T-cell (primary cell): ENCODE measurements around the gene IL17B. TPM values are rescaled to one million over a fixed set of nuclear protein-coding genes. Genes with fewer than 3 reads are reported as not detected.

Source experiments
- ATAC-seq, 4 experiments: fragments of 200-7000 bp in 3 of 4; fragments of 150-1000 bp in 1 of 4; cut with Tn5 transposase; replicated peaks in 1 of 4; 1 replicate in 3 of 4; 2 replicates in 1 of 4; pipeline ENCODE4 v1.10.0; 2021; ENCODE audit warnings: moderate library complexity in 3 of 4, mild to moderate bottlenecking in 2 of 4, moderate number of reproducible peaks in 1 of 4
- CTCF ChIA-PET, 2 donors: fragments of 300-600 bp; sonication (Branson Sonifier 250); formaldehyde crosslinking; loops; one replicate each; lab custom pipeline; 2022; ENCODE audit warnings: antibody characterized with exemption in 2 of 2; lab: Charles Lee
- POLR2A ChIA-PET, 2 donors: fragments of 300-600 bp; sonication (Branson Sonifier 250); formaldehyde crosslinking; loops; one replicate each; lab custom pipeline; 2022; ENCODE audit warnings: antibody characterized with exemption in 2 of 2; lab: Charles Lee
- DNase-seq, 35 experiments: peaks; one replicate each; pipeline versions ENCODE4 v3.0.0 to v3.0.0-alpha.2; 2013 to 2023
- H3K27ac ChIP-seq: one replicate; pipeline ENCODE4 v1.5.1; 2013; ENCODE audit warnings: low read length
- H3K27me3 ChIP-seq, 2 experiments: replicated peaks in 1 of 2; 1 replicate in 1 of 2; 2 replicates in 1 of 2; pipeline versions ENCODE4 v1.6.1 to v1.7.0; 2013; ENCODE audit warnings: low read length in 1 of 2, mixed read lengths in 1 of 2; ENCODE audit not compliant: control insufficient read depth in 2 of 2, insufficient read depth in 2 of 2; ENCODE audit errors: extremely low read depth in 1 of 2
- H3K36me3 ChIP-seq, 2 donors: 1 replicate in 1 of 2; 2 replicates in 1 of 2; pipeline versions ENCODE4 v1.6.1 to v1.7.0; 2013; ENCODE audit warnings: low read length in 1 of 2; ENCODE audit not compliant: control insufficient read depth in 2 of 2, insufficient read depth in 1 of 2; ENCODE audit errors: extremely low read depth in 1 of 2
- H3K4me1 ChIP-seq, 2 experiments: 1 replicate in 1 of 2; 2 replicates in 1 of 2; pipeline versions ENCODE4 v1.6.1 to v1.7.0; 2013; ENCODE audit warnings: low read length in 2 of 2, mixed read lengths in 1 of 2; ENCODE audit not compliant: insufficient read depth in 2 of 2, control insufficient read depth in 1 of 2; ENCODE audit errors: extremely low read depth in 1 of 2
- H3K4me3 ChIP-seq, 2 donors: 1 replicate in 1 of 2; 2 replicates in 1 of 2; pipeline versions ENCODE4 v1.5.1 to v1.7.0; 2013; ENCODE audit warnings: mild to moderate bottlenecking in 2 of 2, low read length in 1 of 2, moderate library complexity in 1 of 2; ENCODE audit not compliant: control insufficient read depth in 1 of 2; ENCODE audit errors: extremely low read depth in 1 of 2
- H3K9me3 ChIP-seq: 2 replicates; pipeline ENCODE4 v1.7.0; 2013
- H3K27ac Mint-ChIP-seq, 2 donors: one replicate each; pipeline ENCODE4 v1.8.0; 2020 to 2021; ENCODE audit warnings: mild to moderate bottlenecking in 2 of 2, mixed read lengths in 2 of 2
- H3K27me3 Mint-ChIP-seq, 2 donors: one replicate each; pipeline ENCODE4 v1.8.0; 2021 to 2022; ENCODE audit warnings: mixed read lengths in 2 of 2
- H3K36me3 Mint-ChIP-seq: one replicate; pipeline ENCODE4 v1.8.0; 2021; ENCODE audit warnings: mixed read lengths
- H3K4me1 Mint-ChIP-seq, 3 donors: one replicate each; pipeline ENCODE4 v1.8.0; 2020 to 2022; ENCODE audit warnings: mixed read lengths in 3 of 3, mild to moderate bottlenecking in 1 of 3
- H3K4me3 Mint-ChIP-seq, 3 donors: one replicate each; pipeline ENCODE4 v1.8.0; 2020 to 2022; ENCODE audit warnings: mild to moderate bottlenecking in 3 of 3, mixed read lengths in 3 of 3, moderate library complexity in 3 of 3
- H3K9me3 Mint-ChIP-seq, 3 donors: one replicate each; pipeline ENCODE4 v1.8.0; 2020 to 2022; ENCODE audit warnings: mixed read lengths in 3 of 3
- WGBS: methylation state at CpG from one replicate; pipeline ENCODE4 v1.1.5; 2013; ENCODE audit warnings: missing lambda C conversion rate; ENCODE audit not compliant: insufficient coverage; 5-methylcytosine and 5-hydroxymethylcytosine counted together
- total RNA-seq, 35 experiments: library from RNA in 6 of 35; stranded (reverse) in 6 of 35; fragments of 120-200 nt in 1 of 35; gene quantifications; one replicate each; pipeline versions ENCODE4 v1.2.1 to v1.2.4 and lab custom pipeline; 2013 to 2026

Gene IL17B
- total RNA-seq, 5 donors from 2014 or later (not counting 1 experiment from before 2014, with no cell fraction given) = not detected

DNA sequence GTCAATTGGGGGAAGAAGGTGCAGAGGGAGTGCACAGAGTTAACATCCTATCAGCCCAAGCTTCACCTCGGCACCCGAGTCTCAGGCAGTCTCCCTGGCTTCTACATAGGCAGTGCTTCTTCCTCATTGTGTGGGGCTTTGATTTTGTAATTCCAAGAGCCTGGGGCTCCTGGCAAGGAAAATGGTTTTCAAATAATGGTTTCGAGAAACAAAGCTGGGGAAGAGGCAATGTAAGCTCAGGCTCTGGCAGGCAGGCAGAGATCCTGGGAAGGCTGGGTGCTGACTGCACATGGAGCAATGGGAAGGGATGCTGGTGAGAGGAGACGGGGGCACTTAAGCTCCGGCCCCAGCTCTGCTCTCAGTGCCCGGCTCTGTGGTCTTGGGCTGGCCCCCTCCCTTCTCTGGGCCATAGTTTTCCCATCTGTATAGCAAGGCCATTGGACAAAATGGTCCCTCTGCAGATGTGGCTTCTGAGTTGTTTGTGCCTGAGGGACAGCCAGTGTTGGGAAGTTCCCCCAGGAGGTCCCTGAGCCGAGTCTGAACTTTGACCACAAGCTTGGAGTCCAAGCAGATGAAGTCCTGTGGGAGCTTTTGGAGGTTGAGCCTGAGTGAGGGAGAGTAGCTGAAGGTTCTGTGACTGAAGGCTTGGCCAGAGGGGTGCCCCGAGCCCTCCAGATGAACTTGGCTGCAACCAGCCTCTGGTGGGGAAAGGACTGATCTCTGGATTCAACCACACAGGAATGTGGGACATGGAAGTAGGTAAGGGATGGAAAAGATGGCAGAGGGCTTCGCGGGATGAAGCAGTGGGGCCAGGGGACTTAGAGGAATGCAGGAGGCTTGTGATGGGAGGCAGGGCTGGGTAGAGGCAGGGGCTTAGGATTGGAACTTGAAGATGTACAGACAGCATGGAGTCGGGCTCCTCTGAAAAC is 28.5 kb upstream of the IL17B start:
- ATAC-seq (no peak), DNase-seq (no peak)
- Histone ChIP-seq H3K4me3 (no peak overlapping the region), H3K27ac (no peak overlapping the region), H3K4me1 (no peaks in the 10 kb centered on the region), H3K27me3 (peaks cover 0 to 32% of the 10 kb centered on the region in 2 experiments), H3K9me3 (no peaks in the 10 kb centered on the region), H3K36me3 (no peaks in the 10 kb centered on the region)
- Mint-ChIP-seq H3K36me3 (no peaks in the 10 kb centered on the region), H3K27ac (no peak overlapping the region), H3K27me3 (peaks cover 3 to 9% of the 10 kb centered on the region in 2 donors), H3K4me1 (no peaks in the 10 kb centered on the region), H3K4me3 (no peak overlapping the region), H3K9me3 (no peaks in the 10 kb centered on the region)
- WGBS = 85% methylated on average over 9 of the region's 11 CpGs
- POLR2A ChIA-PET = interaction anchor here in 1 of 2 donors (0.6 kb wide), 1 partner anchor 23 kb away, joined by 3 read pairs; no protein-coding TSS in a partner anchor
- CTCF ChIA-PET = interaction anchor here (0.6 kb wide), 2 partner anchors 157 to 164 kb away, joined by 3 to 5 read pairs; no protein-coding TSS in a partner anchor

DNA sequence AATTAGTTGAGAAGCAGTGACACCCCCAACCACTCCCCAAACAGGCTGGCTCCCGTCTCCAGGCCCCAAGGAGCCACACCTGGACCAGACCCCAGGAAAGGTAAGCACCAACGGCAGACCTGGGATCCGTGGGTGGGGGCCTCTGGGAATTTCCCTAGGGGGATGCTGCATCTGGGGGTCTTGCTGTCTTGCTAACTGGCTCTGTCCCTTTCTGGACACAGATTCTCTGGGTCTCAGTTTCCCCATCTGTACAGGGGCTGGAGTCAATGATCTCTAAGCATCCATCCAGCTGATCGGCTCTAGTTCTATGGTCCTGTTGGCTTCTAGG is 27.9 kb upstream of the IL17B start:
- no peak for DNase-seq
- Mint-ChIP-seq H3K4me3 (no peak overlapping the region), H3K27ac (no peak overlapping the region), H3K4me1 (no peaks in the 10 kb centered on the region), H3K27me3 (peaks cover 3 to 10% of the 10 kb centered on the region in 2 donors), H3K9me3 (no peaks in the 10 kb centered on the region), H3K36me3 (no peaks in the 10 kb centered on the region)
- H3K27me3 ChIP-seq = peaks cover 0 to 31% of the 10 kb centered on the region in 2 experiments
- POLR2A ChIA-PET = interaction anchor here in 1 of 2 donors (0.6 kb wide), 1 partner anchor 22 kb away, joined by 3 read pairs; no protein-coding TSS in a partner anchor
- no peak for ATAC-seq
- CTCF ChIA-PET = interaction anchor here in 1 of 2 donors (0.6 kb wide), 1 partner anchor 157 kb away, joined by 5 read pairs; no protein-coding TSS in a partner anchor
- no peaks in the 10 kb centered on the region for H3K4me1 ChIP-seq
- no peak overlapping the region for H3K27ac ChIP-seq
- no peak overlapping the region for H3K4me3 ChIP-seq
- H3K36me3 ChIP-seq = no peaks in the 10 kb centered on the region
- WGBS = 48% methylated on average over 3 of the region's 4 CpGs
- no peaks in the 10 kb centered on the region for H3K9me3 ChIP-seq

DNA sequence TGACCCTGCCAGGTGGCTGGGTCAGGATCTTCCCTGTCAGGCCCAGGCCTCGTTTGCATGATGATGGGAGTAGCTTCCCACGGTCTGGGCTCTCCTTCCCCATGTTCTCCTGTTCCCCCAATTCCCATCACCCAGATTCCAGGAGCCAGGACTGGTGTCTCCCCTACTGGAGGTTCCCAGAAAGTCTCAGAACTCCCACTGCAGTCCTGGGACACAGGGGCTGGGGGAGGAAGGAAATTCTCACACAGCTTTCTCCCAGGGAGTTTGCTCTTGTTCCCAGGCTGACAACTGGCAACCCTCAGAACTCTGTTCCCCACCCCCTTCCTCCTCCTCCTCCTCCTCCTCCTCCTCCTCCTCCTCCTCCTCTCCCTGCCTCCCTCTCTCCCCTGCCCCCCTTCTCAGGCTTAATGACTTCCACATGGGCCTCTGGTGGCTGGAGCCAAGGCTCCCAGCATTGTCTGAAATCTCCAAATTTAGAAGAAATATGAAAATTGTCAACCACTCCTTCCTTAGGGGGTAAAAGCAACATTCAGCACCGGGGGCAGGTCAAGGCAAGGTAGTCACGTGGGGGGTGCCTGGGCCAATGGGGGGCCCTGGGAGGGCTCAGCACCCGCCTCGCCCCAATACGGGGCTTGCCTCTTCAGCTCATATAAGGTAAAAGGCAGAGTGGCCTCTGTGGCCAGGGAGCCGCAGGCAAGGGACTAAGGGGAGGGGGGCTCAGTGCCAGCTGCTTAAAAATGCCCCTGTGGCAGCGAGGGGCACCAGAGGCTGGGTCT is 27.3 kb upstream of the IL17B start:
- Histone ChIP-seq H3K9me3 (no peaks in the 10 kb centered on the region), H3K27ac (no peak overlapping the region), H3K27me3 (peaks cover 0 to 32% of the 10 kb centered on the region in 2 experiments), H3K36me3 (no peaks in the 10 kb centered on the region), H3K4me3 (no peak overlapping the region), H3K4me1 (no peaks in the 10 kb centered on the region)
- POLR2A ChIA-PET = no interaction called here
- H3K27me3 Mint-ChIP-seq = peaks cover 3 to 13% of the 10 kb centered on the region in 2 donors
- H3K27ac Mint-ChIP-seq = no peak overlapping the region
- H3K4me3 Mint-ChIP-seq = no peak overlapping the region
- no peaks in the 10 kb centered on the region for H3K4me1 Mint-ChIP-seq
- WGBS = 82% methylated on average over 6 of the region's 9 CpGs
- DNase-seq (no peak), ATAC-seq (no peak)
- H3K36me3 Mint-ChIP-seq = no peaks in the 10 kb centered on the region
- CTCF ChIA-PET = no interaction called here
- H3K9me3 Mint-ChIP-seq = no peaks in the 10 kb centered on the region

DNA sequence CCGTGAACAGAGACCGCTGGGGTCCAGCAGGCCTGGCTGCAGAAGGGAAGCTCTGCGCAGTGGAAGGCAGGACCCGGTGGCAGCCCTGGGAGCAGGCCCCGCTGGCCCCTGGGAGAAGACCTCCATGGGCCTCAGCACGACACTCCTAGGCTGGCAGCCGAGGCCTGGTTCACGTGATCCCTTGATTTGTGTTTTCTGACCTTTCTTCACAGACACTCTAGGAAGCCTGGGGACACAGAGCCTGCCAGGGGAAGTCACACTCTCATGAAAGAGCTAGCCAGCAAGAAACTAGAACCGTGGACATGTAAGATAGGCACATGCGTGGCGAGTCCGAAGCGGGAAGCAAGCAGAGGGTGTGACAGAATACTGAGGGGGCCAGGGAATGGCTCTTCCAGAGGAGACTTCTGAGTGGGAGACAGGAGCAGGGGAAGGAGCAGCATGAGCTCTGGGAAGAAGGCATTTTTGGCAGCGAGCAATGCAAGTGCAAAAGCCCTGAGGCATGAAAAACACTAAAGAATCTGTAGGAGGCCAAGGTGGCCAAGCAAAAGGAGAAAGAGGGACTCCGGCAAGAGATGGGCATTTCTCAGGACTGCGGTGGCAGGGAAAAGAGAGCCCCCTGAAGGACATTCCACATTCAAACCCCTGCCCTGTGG is 26.6 kb upstream of the IL17B start:
- H3K4me3 Mint-ChIP-seq = no peak overlapping the region
- DNase-seq (no peak), ATAC-seq (no peak)
- no peak overlapping the region for H3K27ac Mint-ChIP-seq
- H3K27ac ChIP-seq = no peak overlapping the region
- H3K36me3 Mint-ChIP-seq = no peaks in the 10 kb centered on the region
- H3K9me3 Mint-ChIP-seq = no peaks in the 10 kb centered on the region
- peaks cover 0 to 31% of the 10 kb centered on the region in 2 experiments for H3K27me3 ChIP-seq
- H3K36me3 ChIP-seq = no peaks in the 10 kb centered on the region
- no peaks in the 10 kb centered on the region for H3K4me1 ChIP-seq
- H3K9me3 ChIP-seq = no peaks in the 10 kb centered on the region
- CTCF ChIA-PET = no interaction called here
- H3K4me3 ChIP-seq = no peak overlapping the region
- peaks cover 3 to 17% of the 10 kb centered on the region in 2 donors for H3K27me3 Mint-ChIP-seq
- 92% methylated on average over 14 of the region's 16 CpGs for WGBS
- no peaks in the 10 kb centered on the region for H3K4me1 Mint-ChIP-seq
- POLR2A ChIA-PET = no interaction called here

DNA sequence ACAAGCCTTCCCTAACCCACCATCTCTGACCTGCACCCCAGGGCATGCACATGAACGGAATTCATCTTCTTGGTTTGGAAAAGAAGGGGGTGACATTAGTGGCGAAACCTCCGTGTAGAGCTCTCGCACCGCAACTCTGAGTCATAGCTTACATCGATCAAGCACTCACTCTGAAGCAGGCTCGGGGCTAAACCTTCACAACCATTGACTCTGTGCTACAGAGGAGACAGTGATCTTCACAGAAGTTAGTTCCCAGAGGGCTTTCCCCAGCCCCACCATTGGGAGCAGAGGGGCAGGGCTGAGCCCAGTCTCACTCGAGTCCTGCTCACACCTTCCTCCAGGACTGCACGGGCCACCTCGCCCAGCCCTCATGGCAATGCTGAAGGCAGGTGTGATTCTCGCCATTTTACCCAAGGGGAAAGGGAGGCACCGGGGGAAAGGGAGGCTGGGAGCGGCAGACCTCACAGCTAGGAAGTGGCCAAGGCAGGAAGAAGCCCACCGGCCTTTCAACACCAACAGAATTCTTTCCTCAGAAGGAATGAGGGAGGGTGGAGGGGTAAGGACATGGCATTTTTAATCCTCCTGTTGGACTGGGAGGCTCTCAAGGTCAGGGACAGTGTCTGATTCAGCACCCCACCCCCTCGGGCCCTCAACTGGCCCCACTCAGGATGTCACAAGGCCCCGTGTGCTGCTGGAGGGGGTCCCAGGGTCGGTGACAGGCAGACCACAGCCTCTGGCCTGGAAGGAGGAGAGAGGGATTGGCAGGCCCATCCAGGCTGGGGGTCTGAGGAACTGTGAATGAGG is 25.9 kb upstream of the IL17B start:
- H3K9me3 Mint-ChIP-seq = no peaks in the 10 kb centered on the region
- no peak overlapping the region for H3K4me3 Mint-ChIP-seq
- H3K27ac ChIP-seq = no peak overlapping the region
- peaks cover 3 to 17% of the 10 kb centered on the region in 2 donors for H3K27me3 Mint-ChIP-seq
- no peaks in the 10 kb centered on the region for H3K9me3 ChIP-seq
- no peaks in the 10 kb centered on the region for H3K36me3 ChIP-seq
- H3K27ac Mint-ChIP-seq = no peak overlapping the region
- DNase-seq (no peak), ATAC-seq (no peak)
- no peaks in the 10 kb centered on the region for H3K4me1 ChIP-seq
- H3K36me3 Mint-ChIP-seq = no peaks in the 10 kb centered on the region
- ChIA-PET POLR2A (interaction anchor here in 1 of 2 donors (0.6 kb wide), 1 partner anchor 63 kb away, joined by 6 read pairs; no protein-coding TSS in a partner anchor), CTCF (no interaction called here)
- H3K4me3 ChIP-seq = no peak overlapping the region
- no peaks in the 10 kb centered on the region for H3K4me1 Mint-ChIP-seq
- H3K27me3 ChIP-seq = peaks cover 0 to 37% of the 10 kb centered on the region in 2 experiments
- WGBS = 83% methylated on average over 7 of the region's 17 CpGs
